Measurements from ENCODE around the gene LARP4.
A peak's percentile ranks its signal among the peaks of the same experiment; 100 is the strongest.
"Not testable (repeated sequence)": the region's sequence is repeated elsewhere in the genome, so short reads cannot be mapped to it uniquely, and the experiment has no call there.

The LARP4 gene

DNA sequence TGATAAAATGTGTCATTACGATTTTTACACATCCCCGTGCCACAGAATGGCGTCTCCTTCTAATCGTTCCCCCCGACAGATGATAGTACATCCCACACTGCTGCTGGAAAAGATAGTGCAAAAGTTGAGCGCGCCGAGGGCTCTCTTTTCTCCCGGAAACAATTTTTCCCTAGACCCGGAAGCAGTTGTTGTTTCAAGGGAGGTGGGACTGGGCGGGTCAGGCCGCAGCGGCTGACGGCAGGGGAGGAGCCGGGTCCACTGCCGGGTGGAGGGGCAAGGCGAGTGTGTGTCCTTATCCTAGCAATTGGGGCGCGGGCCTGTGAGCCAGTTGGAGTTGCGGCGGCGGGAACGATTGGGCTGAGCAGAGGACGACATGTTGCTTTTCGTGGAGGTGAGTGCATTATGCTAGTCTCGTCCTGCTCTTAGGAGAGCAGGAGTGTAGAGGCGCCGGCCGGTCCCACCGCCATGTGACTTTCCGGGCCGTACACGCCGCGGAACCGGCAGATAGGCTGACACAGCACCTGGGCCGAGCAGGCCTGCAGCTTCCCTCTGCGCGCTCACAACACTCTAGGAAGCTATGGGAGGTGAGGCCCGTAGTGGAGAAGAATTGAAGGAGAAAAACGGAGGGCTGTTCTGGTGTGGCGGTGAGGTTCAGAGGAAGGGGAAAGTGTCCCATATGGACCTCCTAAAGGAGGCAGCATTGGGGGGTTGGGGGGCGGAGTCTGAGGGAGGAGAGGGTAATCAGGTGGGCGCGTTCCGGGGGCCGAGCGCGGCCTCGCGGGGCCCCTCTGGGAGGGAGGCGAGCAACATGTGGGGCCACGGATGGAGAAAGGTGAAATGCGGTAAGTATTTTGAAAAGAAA is at the start of gene LARP4:
TSS of gene LARP4 (plus strand) at position 248 of the 862 bp plus-strand sequence. CDS start at position 374, 126 bp downstream.
- peak; percentile 68 to 74 for DNase-seq (ENCODE audit: extremely low read depth in 1 of 2, low read depth in 1 of 2)

DNA sequence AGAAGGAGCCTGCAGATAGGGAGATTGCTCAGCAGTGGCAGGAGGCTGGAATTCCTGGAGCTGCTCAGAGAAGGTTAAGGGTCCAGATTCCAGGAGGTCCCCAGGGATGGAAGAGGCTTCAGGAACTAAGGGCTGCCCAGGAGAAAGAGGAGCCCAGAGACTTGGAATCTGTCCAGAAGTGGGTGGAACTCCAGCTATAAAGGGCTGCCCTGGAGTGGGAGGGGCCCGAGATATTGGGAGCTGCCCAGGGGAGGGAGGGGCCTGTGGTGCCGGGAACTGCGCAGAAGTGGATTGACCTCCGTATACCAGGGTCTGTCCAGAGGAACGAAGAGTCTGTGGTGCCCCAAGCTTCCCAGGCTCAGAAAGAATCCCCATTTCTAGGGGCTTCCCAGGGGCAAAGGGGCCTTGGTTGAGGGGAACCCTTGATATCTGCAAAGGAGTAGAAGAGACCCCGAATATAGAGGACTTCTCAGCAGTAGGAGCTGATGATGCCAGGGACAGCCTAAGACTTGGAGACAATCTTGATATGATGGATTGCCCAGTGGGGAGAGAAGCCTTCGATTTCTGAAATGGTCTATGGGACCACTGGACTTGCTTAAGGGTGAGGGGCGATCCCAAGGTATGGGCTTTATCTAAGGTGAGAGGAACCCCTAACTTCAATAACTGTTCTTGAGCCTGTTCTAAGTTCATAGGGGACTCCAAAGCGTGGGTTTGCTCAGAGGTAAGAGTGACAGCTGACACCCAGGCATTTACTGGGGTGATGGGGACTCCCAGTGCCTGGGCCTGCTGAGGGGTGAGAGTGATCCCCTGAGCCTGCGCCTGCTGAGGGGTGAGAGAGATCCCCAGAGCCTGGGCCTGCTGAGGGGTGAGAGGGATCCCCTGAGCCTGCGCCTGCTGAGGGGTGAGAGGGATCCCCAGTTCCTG is 49.3 kb upstream of the LARP4 start:
- no peak for DNase-seq (ENCODE audit: extremely low read depth in 1 of 2, low read depth in 1 of 2)

DNA sequence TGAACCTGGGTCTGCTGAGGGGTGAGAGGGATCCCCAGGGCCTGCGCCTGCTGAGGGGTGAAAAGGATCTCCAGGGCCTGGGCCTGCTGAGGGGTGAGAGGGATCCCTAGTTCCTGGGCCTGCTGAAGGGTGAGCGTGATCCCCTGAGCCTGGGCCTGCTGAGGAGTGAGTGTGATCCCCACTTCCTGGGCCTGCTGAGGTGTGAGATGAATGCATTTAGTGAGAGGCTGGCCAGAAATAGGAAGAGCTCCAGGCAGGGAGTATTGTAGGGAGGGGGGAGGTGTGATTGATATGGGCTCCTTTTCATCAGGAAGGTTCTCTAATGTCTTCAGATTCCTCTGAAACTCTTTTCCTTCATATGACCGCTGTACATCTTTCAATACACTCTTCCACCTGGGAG is 47.3 kb upstream of the LARP4 start:
- no peak for DNase-seq (ENCODE audit: extremely low read depth in 1 of 2, low read depth in 1 of 2)

DNA sequence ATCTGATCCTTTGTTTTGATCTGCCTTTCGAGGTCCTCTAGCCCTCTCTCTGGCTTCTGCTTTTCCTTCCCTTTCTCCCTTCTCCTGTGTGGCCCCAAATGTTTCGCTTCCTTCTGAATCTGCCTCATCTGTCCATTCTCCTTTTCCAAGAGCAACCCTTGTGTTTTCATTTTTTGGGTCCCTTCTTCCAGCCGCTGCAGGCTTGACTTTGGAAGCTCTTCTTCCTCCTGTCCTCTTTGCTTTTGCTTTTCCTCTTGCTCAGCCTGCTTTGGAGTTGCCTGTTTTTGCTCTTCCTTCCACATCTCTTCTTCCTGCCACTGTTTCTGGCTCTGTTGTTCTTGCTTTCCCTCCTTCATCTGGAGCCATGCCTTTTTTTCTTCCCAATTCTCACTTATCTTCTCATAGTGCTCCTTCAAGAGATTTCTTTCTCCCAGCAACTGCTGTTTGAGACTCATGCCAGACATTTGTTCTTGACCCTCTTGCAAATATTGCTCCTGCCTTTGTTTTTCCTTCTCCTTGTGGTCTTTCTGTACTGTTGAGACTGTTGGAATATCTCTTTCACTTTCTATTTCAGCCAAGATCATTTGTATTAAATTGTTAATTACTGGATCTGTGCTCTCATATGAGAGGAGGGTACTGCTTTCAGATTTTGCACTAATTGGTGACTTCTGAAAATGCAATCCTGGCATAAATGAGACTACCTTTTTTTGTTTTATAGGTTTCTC is 46.7 kb upstream of the LARP4 start:
- no peak for DNase-seq (ENCODE audit: extremely low read depth in 1 of 2, low read depth in 1 of 2)

DNA sequence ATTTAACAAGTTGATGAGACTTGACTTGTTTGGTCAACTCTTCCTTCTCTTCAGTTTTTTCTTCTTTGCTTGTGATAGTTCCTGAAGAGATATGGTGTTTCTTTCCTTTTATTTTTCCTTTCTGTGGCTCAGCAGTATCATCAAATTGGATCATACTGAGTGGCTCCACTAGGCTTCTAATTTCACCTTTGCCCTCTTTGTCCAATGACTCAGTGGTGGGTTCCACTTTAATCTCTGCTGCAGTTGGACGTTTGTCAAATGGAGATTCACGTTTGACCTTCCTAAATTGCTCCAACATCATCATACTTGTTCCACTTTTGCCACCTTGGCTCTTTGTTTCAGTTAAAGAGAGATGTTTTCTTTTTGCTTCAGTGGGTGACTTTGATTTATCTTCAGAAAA is 45.8 kb upstream of the LARP4 start:
- no peak for DNase-seq (ENCODE audit: extremely low read depth in 1 of 2, low read depth in 1 of 2)

DNA sequence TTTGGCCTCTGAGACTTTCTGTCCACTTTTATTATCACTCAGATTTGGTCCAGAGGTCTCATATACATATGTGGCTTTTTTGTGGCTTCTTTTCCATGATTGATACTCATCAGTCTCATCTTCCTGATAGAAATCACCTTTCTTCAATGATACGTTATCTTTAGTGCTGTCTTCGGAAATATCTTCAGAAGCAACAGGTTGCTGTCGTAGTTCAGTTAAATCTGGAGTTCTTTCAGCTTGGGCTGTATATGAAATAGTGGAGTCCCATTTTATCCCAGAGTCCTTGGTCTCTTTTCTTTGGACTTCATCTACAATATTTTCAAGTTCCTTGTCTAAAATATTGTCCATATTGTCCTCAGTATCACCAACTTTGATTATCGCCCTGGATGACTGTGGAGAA is 45.3 kb upstream of the LARP4 start:
- no peak for DNase-seq (ENCODE audit: extremely low read depth in 1 of 2, low read depth in 1 of 2)

DNA sequence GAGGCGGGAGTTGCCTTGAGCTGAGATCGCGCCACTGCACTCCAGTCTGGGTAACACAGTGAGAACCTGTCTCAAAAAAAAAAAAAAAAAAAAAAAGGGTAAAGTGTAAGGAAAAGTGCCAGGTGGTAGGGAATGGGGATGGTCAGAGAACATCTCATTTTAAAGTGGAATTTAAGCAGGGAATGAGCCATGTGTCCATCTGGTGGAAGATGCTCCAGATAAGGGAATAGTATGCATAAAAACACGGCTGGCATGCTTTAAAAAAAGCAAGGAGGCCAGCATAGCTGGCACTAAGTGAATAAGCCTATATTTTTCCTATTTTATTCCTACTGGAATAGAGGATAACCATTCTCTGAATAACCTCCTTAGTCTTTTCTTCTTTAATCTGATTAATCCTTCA is 38.0 kb upstream of the LARP4 start:
- no peak for DNase-seq (ENCODE audit: extremely low read depth in 1 of 2, low read depth in 1 of 2)

DNA sequence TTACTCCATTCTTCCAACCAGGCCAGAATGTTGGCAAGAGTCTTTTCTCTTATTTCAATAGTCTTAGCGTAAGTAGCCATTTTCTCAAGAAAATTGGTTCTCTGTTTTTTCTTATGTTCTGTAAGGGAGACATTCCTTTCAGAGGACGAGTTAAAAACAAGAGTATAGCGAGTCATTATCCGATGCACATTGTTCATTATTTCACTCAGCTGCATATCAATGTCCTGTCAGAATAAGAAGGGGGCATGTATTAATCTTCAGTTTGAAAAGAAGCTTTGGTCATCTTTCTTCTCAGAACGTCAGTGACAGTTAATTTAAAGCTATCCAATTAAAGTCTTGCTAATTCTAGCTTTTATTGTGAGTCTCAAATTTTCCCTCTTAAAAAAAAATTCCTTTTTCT is 37.5 kb upstream of the LARP4 start:
- no peak for DNase-seq (ENCODE audit: extremely low read depth in 1 of 2, low read depth in 1 of 2)

DNA sequence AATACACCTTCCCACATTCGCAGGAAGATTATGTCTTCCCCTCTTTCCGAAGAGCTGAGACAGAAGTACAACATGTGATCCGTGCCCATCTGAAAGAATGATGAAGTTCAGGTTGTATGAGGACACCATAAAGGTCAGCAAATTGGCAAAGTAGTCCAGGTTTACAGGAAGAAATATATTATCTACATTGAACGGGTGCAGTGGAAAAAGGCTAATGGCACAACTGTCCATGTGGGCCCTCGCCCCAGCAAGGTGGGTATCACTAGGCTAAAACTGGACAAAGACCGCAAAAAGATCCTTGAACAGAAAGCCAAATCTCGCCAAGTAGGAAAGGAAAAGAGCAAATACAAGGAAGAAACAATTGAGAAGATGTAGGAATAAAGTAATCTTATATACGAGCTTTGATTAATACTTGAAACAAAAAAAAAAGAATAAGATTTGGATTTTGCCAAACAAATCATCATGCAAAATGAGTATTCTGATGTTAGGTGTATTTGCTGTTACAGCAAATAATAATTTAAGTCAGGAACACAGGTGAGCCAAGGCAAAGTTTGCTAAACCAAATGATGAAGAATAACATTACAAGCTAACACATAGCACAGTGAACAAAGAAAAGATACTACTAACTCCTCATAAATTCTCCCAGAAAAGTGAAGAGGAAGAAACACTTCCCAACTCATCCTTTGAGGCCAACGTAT is 34.8 kb upstream of the LARP4 start:
- no peak for DNase-seq (ENCODE audit: extremely low read depth in 1 of 2, low read depth in 1 of 2)

DNA sequence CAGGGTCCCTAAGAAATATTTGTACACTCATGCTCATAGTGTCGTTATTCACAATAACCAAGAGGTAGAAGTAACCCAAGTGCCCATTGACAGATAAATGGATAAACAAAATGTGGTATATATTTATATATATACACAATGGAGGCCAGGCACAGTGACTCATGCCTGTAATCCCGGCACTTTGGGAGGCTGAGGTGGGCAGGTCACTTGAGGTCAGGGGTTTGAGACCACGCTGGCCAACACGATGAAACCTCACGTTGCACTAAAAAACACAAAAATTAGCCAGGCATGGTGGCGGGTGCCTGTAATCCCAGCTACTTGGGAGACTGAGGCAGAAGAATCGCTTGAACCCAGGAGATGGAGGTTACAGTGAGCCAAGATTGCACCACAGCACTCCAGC is 30.0 kb upstream of the LARP4 start:
- not testable (repeated sequence) for DNase-seq (ENCODE audit: extremely low read depth in 1 of 2, low read depth in 1 of 2)

DNA sequence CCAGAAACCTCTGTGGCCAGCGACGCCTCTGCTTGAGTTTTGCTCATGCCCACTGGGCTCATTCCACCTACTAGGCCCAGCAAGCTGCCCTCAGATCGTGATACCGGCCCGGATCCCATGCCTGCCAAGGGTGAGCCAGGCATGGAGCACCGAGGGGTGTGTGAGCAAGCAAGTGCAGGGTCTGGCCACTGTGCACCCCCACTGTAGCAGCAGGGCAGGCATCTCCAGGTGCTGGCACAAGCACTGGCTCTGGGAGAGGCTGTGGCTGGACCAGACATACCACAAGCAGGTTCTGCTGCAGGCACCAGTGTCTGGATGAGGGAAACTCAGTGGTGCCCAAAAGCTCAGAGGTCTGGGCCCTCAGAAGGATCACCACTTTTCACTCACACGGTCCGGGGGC is 24.9 kb upstream of the LARP4 start:
- no peak for DNase-seq (ENCODE audit: extremely low read depth in 1 of 2, low read depth in 1 of 2)

DNA sequence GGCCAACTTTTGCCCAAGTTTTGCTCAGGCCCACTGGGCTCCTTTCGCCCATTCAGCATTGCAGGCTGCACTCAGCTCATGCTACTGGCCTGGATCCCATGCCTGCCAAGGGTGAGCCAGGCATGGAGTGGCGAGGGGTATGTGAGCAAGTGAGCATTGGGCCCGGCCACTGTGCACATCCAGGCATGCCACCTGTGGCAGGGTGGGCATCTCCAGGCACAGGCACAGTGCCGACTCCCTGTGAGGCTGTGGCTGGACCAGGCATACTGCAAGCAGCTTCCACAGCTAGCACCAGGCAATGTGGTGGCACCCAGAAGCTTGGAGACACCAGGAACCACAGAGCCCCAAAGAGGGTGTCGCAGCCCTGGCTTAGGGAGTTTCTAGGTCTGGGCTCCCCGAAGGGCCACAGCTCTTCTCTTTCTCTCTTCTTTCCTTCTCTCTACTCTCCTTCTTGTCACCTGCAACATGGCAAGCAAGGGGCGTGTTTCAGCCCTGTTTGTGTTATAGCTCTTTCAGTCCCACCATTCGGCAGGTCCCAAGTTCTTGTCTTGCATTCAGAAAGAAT is 19.8 kb upstream of the LARP4 start:
- DNase-seq (ENCODE audit: extremely low read depth in 1 of 2, low read depth in 1 of 2) = no peak

DNA sequence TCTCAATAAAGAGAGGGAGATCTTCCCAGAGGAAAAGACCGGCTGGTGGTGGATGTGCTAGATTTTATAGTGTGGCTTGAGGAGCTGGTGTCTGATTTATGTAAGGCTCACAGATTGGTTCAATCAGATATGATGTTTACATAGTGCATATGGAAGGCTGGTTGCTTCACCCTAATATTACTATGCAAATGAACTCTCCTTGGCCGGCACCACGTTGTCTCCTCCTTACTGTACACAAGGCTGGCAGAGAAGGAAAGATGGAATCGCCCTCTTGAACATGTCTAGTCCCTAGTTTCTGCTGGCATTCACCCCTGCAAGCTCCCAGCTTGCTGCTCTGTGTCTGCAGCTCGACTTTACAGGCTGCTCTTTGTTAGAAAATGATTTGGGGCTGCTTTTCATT is 13.2 kb upstream of the LARP4 start:
- DNase-seq (ENCODE audit: extremely low read depth in 1 of 2, low read depth in 1 of 2) = no peak

DNA sequence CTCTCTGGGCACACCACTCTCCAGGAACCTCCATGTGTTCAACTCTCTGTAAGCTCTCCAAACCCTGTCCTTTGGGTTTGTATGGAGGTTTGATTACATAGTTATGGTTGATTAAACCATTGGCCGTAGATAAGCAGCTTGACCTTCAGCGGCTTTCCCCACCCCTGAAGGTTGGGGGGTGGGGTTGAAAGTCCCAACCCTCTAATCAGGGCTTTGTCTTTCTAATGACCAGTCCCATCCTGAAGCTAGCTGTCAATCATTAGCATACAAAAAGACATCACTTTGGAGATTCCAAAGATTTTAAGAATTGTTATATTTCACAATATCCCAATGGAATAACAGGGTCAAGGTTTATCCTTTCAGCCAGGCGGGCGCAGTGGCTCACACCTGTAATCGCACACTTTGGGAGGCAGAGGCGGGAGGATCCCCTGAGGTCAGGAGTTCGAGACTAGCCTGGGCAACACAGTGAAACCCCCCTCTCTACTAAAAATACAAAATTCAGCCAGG is 12.7 kb upstream of the LARP4 start:
- DNase-seq (ENCODE audit: extremely low read depth in 1 of 2, low read depth in 1 of 2) = no peak

DNA sequence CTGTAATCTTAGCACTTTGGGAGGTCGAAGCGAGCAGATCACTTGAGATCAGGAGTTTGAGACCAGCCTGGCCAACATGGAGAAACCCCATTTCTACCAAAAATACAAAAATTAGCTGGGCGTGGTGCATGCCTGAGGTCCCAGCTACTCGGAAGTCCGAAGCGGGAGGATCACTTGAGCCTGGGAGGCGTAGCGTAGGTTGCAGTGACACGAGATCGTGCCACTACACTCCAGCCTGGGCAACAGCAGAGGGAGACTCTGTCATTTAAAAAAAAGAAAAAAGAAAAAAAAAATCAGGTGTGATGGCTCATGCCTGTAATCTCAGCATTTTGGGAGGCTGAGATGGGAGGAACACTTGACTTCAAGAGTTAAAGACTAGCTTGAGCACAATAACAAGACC is 11.9 kb upstream of the LARP4 start:
- not testable (repeated sequence) for DNase-seq (ENCODE audit: extremely low read depth in 1 of 2, low read depth in 1 of 2)

DNA sequence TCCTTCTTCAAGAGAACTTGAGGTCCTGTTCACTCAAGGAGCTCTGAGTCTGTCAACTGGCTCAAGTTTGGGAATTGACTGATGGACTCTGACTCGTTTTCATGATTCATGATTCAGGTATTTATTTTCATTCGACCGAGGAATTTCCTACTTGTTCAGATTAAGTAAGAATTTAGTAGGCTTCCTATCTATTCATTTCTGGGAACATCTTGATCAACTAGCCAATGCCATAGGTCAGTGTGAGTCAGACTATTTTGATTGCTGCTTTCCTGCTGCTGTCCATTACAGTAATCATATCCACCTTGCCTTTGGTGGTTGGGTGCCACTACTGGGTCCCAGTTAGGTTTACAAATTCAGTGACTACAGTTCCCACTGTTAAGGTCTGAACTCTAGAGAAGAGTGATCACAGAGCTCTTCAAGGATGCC is 10.4 kb upstream of the LARP4 start:
- DNase-seq (ENCODE audit: extremely low read depth in 1 of 2, low read depth in 1 of 2) = no peak

DNA sequence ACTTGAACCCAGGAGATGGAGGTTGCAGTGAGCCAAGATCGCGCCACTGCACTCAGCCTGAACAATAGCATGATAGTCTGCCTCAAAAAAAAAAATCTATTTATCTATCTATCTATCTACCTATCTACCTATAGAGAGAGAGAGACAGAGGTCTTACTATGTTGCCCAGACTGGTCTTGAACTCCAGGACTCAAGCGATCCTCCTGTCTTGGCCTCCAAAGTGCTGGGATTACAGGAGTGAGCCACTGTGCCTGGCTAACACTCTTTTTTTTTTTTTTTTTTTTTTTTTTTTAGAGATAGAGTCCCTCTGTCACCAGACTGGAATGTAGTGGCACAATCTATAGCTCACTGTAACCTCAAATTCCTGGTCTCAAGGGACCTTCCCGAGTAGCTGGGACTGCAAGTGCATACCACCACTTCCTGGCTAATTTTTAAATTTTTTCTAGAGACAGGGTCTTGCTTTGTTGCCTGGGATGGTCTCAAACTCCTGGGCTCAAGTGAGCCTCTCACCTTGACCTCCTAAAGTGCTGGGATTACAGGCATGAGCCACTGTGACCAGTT is 6.1 kb upstream of the LARP4 start:
- no peak for DNase-seq (ENCODE audit: extremely low read depth in 1 of 2, low read depth in 1 of 2)

DNA sequence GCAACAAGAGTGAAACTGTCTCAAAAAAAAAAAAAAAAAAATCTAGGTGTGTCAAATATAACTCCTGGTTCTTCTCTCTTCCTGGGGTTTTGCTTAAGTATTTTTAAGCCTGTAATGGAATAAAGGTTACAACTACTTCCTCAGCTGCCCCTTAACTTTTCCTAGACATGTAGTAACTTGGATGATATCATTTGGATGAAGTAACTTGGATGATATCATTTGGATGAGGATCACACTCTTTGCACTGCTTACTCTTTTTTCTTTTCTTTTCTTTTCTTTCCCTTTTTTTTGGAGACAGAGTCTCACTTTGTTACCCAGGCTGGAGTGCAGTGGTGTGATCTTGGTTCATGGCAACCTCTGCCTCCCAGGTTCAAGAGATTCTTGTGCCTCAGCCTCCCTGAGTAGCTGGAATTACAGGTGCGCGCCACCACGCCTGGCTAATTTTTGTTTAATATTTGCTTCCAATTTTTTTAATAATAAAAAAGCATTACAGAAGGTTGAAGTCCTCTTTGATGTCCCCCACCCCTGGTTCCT is 3.5 kb upstream of the LARP4 start:
- DNase-seq (ENCODE audit: extremely low read depth in 1 of 2, low read depth in 1 of 2) = no peak

DNA sequence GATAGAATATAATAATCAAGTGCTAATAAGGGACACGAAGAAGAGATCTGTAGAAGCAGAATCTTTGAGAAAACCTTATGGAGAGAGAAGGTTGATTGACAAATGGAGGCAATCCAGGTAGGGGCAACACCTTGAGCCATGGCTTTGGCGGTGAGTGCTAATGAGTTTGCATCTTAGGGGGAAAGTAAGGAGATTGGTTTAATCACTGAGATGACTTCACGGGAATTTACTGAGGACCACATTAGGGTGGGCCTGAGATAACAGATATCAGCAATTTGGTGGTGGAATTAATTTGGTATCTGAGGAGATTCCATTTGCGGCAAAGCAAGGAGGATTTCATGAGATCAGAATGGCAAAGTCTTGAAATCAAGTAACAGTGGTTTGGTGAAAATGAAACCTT is 1.8 kb upstream of the LARP4 start:
- DNase-seq (ENCODE audit: extremely low read depth in 1 of 2, low read depth in 1 of 2) = no peak
